GM21423 (cell line): ENCODE results near the gene SGMS1.
"Not testable (repeated sequence)": the region's sequence is repeated elsewhere in the genome, so short reads cannot be mapped to it uniquely, and the experiment has no call there.

Experiments used
- ATAC-seq: cut with Tn5 transposase; IDR thresholded peaks from one replicate; pipeline ENCODE4 v1.9.1; 2021; ENCODE audit warnings: mild to moderate bottlenecking, moderate library complexity; ENCODE audit not compliant: unreplicated experiment

Gene SGMS1

GRCh38 chr10:50471583-50471975 is 152.2 kb downstream of the SGMS1 start:
- ATAC-seq, result no peak

GRCh38 chr10:50470798-50471582 is 152.8 kb downstream of the SGMS1 start:
- no peak for ATAC-seq

DNA sequence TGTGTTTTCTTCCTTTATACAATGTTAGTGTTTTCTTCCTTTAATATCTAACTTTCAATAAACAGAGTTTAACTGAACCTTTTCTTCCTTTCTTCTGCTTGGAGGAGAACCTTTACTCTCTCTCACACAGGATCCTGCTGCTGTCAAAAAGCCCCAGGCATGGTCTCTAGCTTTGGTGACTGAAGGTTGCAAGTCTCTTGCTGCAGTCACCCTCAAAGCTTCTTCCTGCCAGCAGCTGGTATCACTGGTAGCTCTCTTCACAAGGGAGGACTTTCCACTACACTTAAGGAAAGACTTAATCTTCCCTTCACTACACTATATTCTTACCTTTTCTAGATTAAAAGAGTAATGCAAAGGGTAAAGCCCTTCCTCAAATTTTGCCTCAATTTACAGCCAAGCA is 153.4 kb downstream of the SGMS1 start:
- ATAC-seq, result peak; percentile 64

GRCh38 chr10:50469778-50470193 is 154.0 kb downstream of the SGMS1 start:
- ATAC-seq, result no peak

DNA sequence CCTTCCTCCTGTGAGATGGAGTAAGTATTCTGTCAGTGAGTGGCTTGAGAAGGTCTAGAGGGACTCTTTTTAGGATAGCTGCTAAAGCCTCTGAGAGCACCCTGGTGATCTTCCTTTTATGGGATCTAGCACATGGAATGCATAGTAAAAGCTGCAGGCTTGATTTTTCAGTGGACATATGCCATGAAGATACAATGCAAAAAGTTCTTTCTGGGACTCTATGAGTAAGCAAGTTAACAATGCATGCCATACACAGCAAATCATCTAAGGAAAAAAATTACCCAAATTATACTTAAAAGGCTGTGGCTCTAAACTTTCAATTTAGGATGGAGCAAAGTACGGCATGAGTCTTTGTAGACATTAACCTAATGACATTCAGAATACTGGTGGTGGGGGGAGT is 154.5 kb downstream of the SGMS1 start:
- ATAC-seq, result no peak

- no peak for ATAC-seq
Measured at GRCh38 chr10:50467209-50467608, 156.5 kb downstream of the SGMS1 start.

GRCh38 chr10:50464004-50464409 is 159.7 kb downstream of the SGMS1 start:
- no peak for ATAC-seq

- ATAC-seq, result no peak
Measured at GRCh38 chr10:50461834-50462233, 161.9 kb downstream of the SGMS1 start.

DNA sequence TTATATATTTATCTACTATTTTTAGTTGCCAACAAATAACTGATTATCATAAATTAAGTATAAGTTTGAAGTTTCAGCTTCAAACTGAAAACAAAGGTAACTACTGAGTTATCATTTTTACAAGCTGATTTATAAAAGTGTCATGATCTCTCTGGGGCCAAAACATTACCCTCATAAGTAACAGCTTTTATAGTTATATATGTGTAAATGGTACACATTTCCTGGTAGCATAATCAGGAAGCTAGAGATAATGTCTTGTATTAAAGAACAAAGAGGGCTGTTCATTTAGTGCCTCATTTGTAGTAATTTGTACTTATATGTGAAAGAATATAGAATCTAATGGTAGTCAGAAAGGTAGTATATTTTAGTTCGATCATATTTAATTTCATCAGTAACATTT is 162.6 kb downstream of the SGMS1 start:
- ATAC-seq, result no peak

GRCh38 chr10:50456719-50457118 is 167.0 kb downstream of the SGMS1 start:
- peak; percentile 38 for ATAC-seq

GRCh38 chr10:50453940-50454339 is 169.8 kb downstream of the SGMS1 start:
- no peak for ATAC-seq

- no peak for ATAC-seq
Measured at GRCh38 chr10:50452603-50453002, 171.2 kb downstream of the SGMS1 start.

DNA sequence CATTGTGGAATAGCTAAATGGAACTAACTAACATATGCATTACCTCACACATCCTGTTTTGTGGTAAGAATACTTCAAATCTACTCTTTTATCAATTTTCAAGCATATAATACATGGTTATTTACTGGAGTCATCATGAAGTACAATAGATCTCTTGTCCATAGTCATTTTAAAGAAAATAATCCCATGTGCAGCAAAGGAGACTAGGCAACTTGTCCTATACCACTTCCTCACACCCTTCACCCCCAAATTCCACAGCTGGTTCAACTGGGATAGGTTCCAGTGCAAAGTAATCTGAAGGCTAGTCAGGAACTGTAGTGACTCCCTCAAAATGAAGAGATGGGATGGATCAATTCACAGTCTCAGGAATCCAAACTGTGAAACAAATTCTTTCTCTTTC is 176.1 kb downstream of the SGMS1 start:
- no peak for ATAC-seq

DNA sequence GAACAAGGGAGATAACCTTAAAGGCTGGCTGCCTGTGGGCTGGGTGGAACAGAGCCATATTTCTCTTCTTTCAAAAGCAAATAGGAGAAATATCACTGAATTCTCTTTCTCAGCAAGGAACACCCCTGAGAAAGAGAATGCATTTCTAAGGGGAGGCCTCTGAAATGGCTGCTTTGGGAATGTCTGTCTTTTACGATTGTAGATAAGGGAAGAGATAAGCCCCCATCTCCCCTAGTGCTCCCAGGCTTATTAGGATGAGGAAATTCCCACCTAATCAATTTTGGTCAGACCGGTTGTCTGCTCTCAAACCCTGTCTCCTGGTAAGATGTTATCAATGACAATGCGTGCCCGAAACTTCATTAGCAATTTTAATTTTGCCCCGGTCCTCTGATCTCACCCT is 178.0 kb downstream of the SGMS1 start:
- ATAC-seq, result not testable (repeated sequence)

GRCh38 chr10:50440489-50440888 is 183.3 kb downstream of the SGMS1 start:
- ATAC-seq, result no peak

DNA sequence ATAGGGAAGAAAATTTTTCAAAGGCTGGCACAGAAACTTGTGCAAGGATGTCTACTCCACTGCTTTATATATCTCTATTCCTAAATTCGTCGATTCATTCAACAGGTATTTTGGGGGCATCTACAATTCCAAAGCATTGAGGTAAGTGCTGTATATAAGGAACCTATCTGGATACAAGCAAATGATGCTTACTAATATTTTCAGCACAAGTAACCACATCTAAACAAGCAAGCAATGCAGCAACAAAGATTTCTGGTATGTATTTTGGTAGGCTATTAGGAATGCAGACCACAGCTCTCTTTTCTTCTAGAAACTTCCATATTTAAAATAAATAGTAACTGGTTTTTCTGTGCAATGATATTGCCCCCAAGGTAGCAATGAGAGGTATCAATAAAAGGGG is 183.9 kb downstream of the SGMS1 start:
- ATAC-seq, result no peak

DNA sequence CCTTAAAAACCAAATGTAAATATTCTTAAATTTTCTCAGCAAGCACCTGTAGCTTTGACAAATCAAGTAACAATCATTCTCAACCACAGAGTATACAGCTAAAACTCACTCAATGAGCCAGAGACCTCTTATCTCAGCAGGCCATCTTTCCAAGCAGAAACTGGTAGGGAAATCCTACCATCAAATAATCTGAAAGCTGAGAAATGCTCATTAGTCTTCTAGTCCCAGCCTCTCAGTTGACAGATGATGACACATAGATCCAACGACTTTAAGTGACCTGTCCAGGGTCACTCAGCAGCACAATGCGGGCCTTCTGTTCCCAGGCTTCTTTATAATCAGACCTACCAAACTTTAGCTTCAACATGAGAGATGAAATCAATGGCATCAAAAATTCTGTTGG is 184.6 kb downstream of the SGMS1 start:
- ATAC-seq, result no peak

DNA sequence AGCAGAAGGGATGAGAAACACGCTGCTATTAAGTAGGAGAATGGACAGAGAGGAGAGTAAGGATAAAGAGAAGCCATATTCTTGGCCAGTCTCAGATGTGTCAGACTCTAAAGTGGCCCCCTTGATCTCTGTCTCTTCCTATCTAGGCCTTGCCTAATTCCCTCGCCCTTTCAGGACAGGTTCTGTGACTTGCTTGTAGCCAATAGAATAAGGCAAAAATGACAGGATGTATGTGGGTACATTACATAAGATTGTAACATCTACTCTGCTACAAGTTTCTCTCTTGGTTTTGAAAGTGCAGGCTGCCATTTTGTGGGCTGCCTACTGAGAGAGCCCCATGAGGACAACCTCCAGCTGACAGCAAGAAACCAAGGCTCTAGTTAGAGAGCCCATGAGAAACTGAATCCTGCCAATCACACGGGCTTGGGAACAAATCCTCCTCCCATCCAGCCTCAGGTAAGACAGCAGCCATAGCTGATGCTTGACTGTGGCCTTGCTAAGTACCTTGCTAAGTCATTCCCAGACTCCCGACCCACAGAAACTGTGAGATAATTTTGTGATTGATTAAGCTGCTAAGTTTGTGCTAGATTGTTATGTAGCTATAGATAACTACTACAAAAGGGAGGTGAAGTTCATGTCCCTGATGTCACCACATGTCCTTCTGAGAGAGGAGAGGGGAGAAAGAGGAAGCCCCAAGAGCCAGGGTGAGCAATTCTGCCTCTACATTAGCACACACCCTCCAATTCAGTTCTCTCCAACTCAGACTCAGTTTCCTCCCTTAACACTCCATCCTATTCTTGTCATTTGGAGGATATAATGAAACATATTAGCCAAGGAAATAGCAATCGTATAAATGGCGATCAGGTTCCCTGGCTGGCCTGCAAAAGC is 185.5 kb downstream of the SGMS1 start:
- no peak for ATAC-seq

- peak; percentile 51 for ATAC-seq
Measured at GRCh38 chr10:50437248-50437647, 186.5 kb downstream of the SGMS1 start.

- no peak for ATAC-seq
Measured at GRCh38 chr10:50436805-50437204, 187.0 kb downstream of the SGMS1 start.

- peak; percentile 48 for ATAC-seq
Measured at GRCh38 chr10:50432211-50433009, 191.3 kb downstream of the SGMS1 start.
